ENCODE results near the gene GNGT2. TPM values are rescaled to one million over a fixed set of nuclear protein-coding genes. Genes with fewer than 3 reads are reported as not detected.

GNGT2 gene
- total and polyA plus RNA-seq, 8 donors, result 0.23 to 2.2 (median 0.79) TPM

GRCh38 chr17:49213399-49213798, 3.0 kb upstream of the GNGT2 start:
- FAIRE-seq, result no peak
- TF ChIP-seq CTCF (IDR thresholded peaks at IDR 0.05), result no peak
- no peak for ATAC-seq
- no peak overlapping the region for H3K27ac ChIP-seq
- no peaks in the 10 kb centered on the region for H3K9me3 ChIP-seq
- H3K36me3 ChIP-seq, result no peaks in the 10 kb centered on the region
- H3K27me3 ChIP-seq, result peaks cover 0 to 3% (median 0%) of the 10 kb centered on the region in 4 donors
- no peak overlapping the region for H3K4me3 ChIP-seq
- DNase-seq, result no peak
- intact Hi-C loops (cut with DNase I), result no loop called here
- 73 to 84% methylated on average over 5 of the region's 5 CpGs for WGBS, 2 donors
- H3K4me1 ChIP-seq, result peaks cover 0 to 2% (median 0%) of the 10 kb centered on the region in 3 donors

- TF ChIP-seq CTCF (IDR thresholded peaks at IDR 0.05), result no peak
- no peak for DNase-seq
- H3K27me3 ChIP-seq, result no peaks in the 10 kb centered on the region
- no peaks in the 10 kb centered on the region for H3K9me3 ChIP-seq
- no peaks in the 10 kb centered on the region for H3K36me3 ChIP-seq
- H3K4me1 ChIP-seq, result no peaks in the 10 kb centered on the region
- no peak for FAIRE-seq
- intact Hi-C loops (cut with DNase I), result no loop called here
- H3K27ac ChIP-seq, result no peak overlapping the region
- no peak for ATAC-seq
- no peak overlapping the region for H3K4me3 ChIP-seq
- WGBS, 2 donors, result 72 to 82% methylated on average over 10 of the region's 10 CpGs
Measured at GRCh38 chr17:49209061-49209571, 1.3 kb downstream of the GNGT2 start.

GRCh38 chr17:49204516-49204915, 5.9 kb downstream of the GNGT2 start:
- Histone ChIP-seq H3K27ac (no peak overlapping the region), H3K36me3 (no peaks in the 10 kb centered on the region), H3K27me3 (no peaks in the 10 kb centered on the region), H3K4me3 (no peak overlapping the region), H3K9me3 (no peaks in the 10 kb centered on the region), H3K4me1 (no peaks in the 10 kb centered on the region)
- WGBS, 2 donors, result 92 to 98% methylated on average over 2 of the region's 2 CpGs
- no peak for ATAC-seq
- DNase-seq, result no peak
- intact Hi-C loops (cut with DNase I), result no loop called here
- FAIRE-seq, result no peak
- no peak for TF ChIP-seq CTCF (IDR thresholded peaks at IDR 0.05)

GRCh38 chr17:49203796-49204195, 6.6 kb downstream of the GNGT2 start:
- H3K36me3 ChIP-seq, result no peaks in the 10 kb centered on the region

More at GRCh38 chr17:49203796-49204195, 6.6 kb downstream of the GNGT2 start:
- no peak for ATAC-seq
- no peaks in the 10 kb centered on the region for H3K9me3 ChIP-seq
- no peak overlapping the region for H3K27ac ChIP-seq
- H3K27me3 ChIP-seq, result no peaks in the 10 kb centered on the region
- intact Hi-C loops (cut with DNase I), result no loop called here
- WGBS, 2 donors, result 56 to 67% methylated on average over 2 of the region's 2 CpGs
- H3K4me1 ChIP-seq, result no peaks in the 10 kb centered on the region
- no peak overlapping the region for H3K4me3 ChIP-seq
- FAIRE-seq, result no peak
- no peak for DNase-seq
- TF ChIP-seq CTCF (IDR thresholded peaks at IDR 0.05), result no peak
